Cardiac muscle cell (in vitro differentiated cells and primary cell): ENCODE data around the gene SLC46A1. TPM values are rescaled to one million over a fixed set of nuclear protein-coding genes. Genes with fewer than 3 reads are reported as not detected.
A peak's percentile ranks its signal among the peaks of the same experiment; 100 is the strongest.
"Not testable (repeated sequence)": the region's sequence is repeated elsewhere in the genome, so short reads cannot be mapped to it uniquely, and the experiment has no call there.

Experiments
- DNase-seq, 2 donors: peaks; one replicate each; pipeline versions ENCODE4 v3.0.0 to v3.0.0-alpha.2; 2010 to 2017; ENCODE audit warnings: low read depth in 1 of 2, low spot score in 1 of 2
- H3K27ac ChIP-seq: fragments of 200-600 bp; sonication (generic); 2 replicates; pipeline ENCODE4 v1.5.1; 2016
- H3K27me3 ChIP-seq: fragments of 200-600 bp; sonication (generic); 2 replicates; pipeline ENCODE4 v1.6.0; 2016; ENCODE audit warnings: control low read depth
- H3K36me3 ChIP-seq: fragments of 200-600 bp; sonication (generic); 2 replicates; pipeline ENCODE4 v1.5.1; 2016; ENCODE audit warnings: control low read depth
- H3K4me1 ChIP-seq: fragments of 200-600 bp; sonication (generic); 2 replicates; pipeline ENCODE4 v1.8.1; 2017; ENCODE audit warnings: low read depth, mild to moderate bottlenecking, mixed run types
- H3K4me3 ChIP-seq: fragments of 200-600 bp; sonication (generic); 2 replicates; pipeline ENCODE4 v1.5.1; 2016; ENCODE audit warnings: mild to moderate bottlenecking
- H3K9me3 ChIP-seq: fragments of 200-600 bp; sonication (generic); 2 replicates; pipeline ENCODE4 v1.5.1; 2017; ENCODE audit warnings: low read depth, mild to moderate bottlenecking, control low read depth
- polyA plus RNA-seq: library from polyadenylated mRNA; unstranded; fragments of >200 nt; fragmentation: Nextera tagmentation; extraction: Ambion mirVana; gene quantifications from 2 replicates; pipeline ENCODE4 v1.2.1, GENCODE V29; 2016
- total RNA-seq: library from RNA; depleted of rRNA; stranded (reverse); fragments of >200 nt; gene quantifications from 2 replicates; pipeline ENCODE4 v1.2.3, GENCODE V29; 2016
- TF ChIP-seq, protein P1 (sequence below): IDR thresholded peaks from 2 replicates; pipeline ENCODE4 v1.5.1; 2012; ENCODE audit warnings: low read depth, mild to moderate bottlenecking, low read length

Gene SLC46A1
- total and polyA plus RNA-seq, 2 experiments from 2014 or later: 8.4 to 11.6 TPM

DNA sequence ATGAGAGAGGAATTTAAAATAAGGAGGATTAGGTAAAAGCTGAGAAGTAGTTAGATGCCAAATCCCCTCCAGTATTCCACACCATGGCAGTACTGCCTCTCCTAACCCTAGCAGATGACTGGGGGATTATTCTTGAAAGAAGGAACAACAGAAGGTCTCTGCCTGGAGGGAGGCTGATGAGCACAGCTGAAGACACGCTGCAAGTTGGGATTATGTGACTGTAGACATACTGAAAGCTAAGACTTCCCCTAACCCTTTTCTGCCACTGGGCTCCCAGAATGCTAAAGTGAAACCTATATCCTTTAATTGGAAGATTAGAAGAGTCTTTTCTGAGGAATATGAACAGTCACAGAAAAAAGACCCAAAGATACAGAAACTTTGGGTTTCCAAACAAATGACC is 27.7 kb upstream of the SLC46A1 start:
- Histone ChIP-seq H3K4me1 (no peaks in the 10 kb centered on the region), H3K36me3 (no peaks in the 10 kb centered on the region), H3K9me3 (no peaks in the 10 kb centered on the region), H3K4me3 (no peak overlapping the region), H3K27ac (no peak overlapping the region), H3K27me3 (no peaks in the 10 kb centered on the region)
- no peak for DNase-seq
- TF ChIP-seq, protein P1, sequence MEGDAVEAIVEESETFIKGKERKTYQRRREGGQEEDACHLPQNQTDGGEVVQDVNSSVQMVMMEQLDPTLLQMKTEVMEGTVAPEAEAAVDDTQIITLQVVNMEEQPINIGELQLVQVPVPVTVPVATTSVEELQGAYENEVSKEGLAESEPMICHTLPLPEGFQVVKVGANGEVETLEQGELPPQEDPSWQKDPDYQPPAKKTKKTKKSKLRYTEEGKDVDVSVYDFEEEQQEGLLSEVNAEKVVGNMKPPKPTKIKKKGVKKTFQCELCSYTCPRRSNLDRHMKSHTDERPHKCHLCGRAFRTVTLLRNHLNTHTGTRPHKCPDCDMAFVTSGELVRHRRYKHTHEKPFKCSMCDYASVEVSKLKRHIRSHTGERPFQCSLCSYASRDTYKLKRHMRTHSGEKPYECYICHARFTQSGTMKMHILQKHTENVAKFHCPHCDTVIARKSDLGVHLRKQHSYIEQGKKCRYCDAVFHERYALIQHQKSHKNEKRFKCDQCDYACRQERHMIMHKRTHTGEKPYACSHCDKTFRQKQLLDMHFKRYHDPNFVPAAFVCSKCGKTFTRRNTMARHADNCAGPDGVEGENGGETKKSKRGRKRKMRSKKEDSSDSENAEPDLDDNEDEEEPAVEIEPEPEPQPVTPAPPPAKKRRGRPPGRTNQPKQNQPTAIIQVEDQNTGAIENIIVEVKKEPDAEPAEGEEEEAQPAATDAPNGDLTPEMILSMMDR: no peak

DNA sequence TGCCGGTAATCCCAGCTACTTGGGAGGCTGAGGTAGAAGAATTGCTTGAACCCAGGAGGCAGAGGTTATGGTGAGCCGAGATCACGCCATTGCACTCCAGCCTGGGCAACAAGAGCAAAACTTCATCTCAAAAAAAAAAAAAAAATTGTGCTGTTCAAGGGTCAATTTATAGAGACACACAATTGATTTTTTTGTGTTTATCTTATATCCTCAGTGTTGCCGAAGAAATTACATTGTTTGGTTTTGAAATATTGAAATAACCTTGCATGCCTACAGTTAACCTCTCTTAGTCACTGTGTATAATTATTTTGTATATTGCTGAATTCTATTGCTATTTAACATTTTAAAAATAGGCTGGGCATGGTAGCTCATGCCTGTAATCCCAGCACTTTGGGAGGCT is 22.0 kb upstream of the SLC46A1 start:
- H3K4me1 ChIP-seq, H3K27me3 ChIP-seq, H3K27ac ChIP-seq, H3K4me3 ChIP-seq, DNase-seq, H3K9me3 ChIP-seq, H3K36me3 ChIP-seq: not testable (repeated sequence)

DNA sequence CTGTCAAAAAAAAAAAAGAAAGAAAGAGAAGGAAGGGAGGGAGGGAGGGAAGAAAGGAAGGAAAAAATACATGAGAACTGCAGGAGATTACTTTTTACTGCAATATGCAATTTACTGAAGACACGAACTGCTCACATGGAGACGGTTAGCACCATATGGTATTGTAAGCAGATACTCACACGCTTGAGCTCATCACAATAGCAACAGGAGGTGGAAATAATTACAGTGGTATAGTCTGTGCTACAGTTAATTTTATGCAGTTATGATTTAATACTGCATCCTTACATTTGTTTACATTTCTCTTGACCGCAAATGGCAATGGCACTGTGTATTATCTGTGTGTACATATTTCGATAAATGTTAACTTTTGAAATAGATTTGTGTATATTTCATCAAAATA is 21.4 kb upstream of the SLC46A1 start:
- Histone ChIP-seq H3K4me3 (no peak overlapping the region), H3K36me3 (no peaks in the 10 kb centered on the region), H3K4me1 (no peaks in the 10 kb centered on the region), H3K27ac (no peak overlapping the region), H3K9me3 (no peaks in the 10 kb centered on the region), H3K27me3 (no peaks in the 10 kb centered on the region)
- TF ChIP-seq, protein P1: no peak
- no peak for DNase-seq

DNA sequence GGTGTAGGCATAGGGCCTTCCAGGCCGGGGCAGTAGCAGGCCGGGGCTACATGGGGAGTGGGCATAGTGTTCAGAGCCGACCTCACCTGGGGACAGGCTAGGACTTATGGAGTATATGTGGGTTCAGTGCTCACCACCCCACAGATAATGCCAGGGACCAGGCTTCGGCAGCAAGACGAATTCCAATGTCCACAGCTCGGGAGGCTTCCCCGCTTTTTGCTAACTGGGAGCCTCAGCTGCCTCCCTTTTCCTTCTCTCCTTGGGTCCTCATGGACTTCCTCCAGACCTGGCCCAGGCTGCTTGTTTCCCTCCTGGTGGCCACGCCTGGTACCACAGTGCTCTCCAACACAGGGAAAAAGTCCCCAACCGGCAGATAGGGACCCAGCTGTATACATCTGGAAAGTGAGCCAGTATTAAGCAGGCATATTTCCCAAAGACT is 20.1 kb upstream of the SLC46A1 start:
- peak; percentile 10 to 14 for DNase-seq
- no peaks in the 10 kb centered on the region for H3K4me1 ChIP-seq
- no peaks in the 10 kb centered on the region for H3K36me3 ChIP-seq
- TF ChIP-seq, protein P1: peak; percentile 44
- H3K4me3 ChIP-seq: no peak overlapping the region
- no peaks in the 10 kb centered on the region for H3K9me3 ChIP-seq
- no peak overlapping the region for H3K27ac ChIP-seq
- H3K27me3 ChIP-seq: no peaks in the 10 kb centered on the region

DNA sequence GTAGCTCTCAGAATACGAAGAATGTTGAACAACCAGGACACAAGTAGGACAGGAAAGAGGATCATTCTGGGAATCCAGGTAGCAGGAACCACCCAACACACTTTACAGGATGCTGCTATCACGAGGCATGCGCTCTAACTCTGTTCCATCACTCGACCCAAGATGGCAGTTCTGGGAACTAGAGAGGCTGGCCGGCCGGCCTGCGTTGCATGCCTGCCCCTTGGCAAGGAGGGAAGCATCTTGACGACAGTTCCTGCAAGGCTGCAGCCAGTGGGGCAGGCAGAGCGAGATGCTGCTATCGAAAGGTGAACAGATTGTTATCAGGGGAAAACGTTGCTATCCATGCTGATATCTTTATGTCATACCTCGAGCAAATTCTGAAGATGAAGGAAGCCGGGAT is 19.2 kb upstream of the SLC46A1 start:
- Histone ChIP-seq H3K27me3 (no peaks in the 10 kb centered on the region), H3K36me3 (no peaks in the 10 kb centered on the region), H3K27ac (no peak overlapping the region), H3K4me3 (no peak overlapping the region), H3K9me3 (no peaks in the 10 kb centered on the region), H3K4me1 (no peaks in the 10 kb centered on the region)
- TF ChIP-seq, protein P1: no peak
- DNase-seq: no peak

DNA sequence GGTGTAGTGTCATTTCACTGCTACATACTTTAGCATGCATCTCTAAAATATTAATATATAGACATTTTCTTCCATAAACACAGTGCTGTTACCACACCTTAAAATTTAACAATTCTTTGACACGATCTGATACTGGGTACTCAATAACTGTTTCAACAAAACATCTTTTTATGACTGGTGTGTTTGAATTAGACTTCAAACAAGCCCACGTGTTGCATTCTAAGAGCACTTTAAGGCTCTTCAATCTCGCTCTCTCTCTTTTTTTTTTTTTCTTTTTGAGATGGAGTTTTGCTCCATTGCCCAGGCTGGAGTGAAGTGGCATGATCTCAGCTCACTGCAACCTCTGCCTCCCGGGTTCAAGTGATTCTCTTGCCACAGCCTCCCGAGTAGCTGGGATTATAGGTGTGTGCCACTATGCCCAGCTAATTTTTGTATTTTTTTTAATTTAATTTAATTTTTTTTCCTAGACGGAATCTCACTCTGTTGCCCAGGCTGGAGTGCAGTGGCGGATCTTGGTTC is 15.8 kb upstream of the SLC46A1 start:
- H3K36me3 ChIP-seq: no peaks in the 10 kb centered on the region
- no peaks in the 10 kb centered on the region for H3K27me3 ChIP-seq
- no peaks in the 10 kb centered on the region for H3K4me1 ChIP-seq
- no peaks in the 10 kb centered on the region for H3K9me3 ChIP-seq
- TF ChIP-seq, protein P1: no peak
- H3K4me3 ChIP-seq: no peak overlapping the region
- DNase-seq: no peak
- H3K27ac ChIP-seq: no peak overlapping the region
